Vagina (tissue), 2 donors: ENCODE results near the gene KIR2DL1.
"Not testable (repeated sequence)": the region's sequence is repeated elsewhere in the genome, so short reads cannot be mapped to it uniquely, and the experiment has no call there.

Source experiments
- CTCF ChIP-seq, 3 experiments: fragments of 450-650 bp in 2 of 3; fragments of 200-600 bp in 1 of 3; sonication (generic) in 1 of 3; IDR thresholded peaks; one replicate each; pipeline ENCODE4 v1.5.1; 2017 to 2019; ENCODE audit warnings: antibody characterized with exemption in 3 of 3, mild to moderate bottlenecking in 2 of 3, moderate library complexity in 2 of 3
- POLR2A ChIP-seq, 2 donors: fragments of 450-650 bp; IDR thresholded peaks; one replicate each; pipeline ENCODE4 v1.6.1; 2017; ENCODE audit warnings: antibody characterized with exemption in 2 of 2, mild to moderate bottlenecking in 2 of 2, moderate library complexity in 2 of 2
- POLR2AphosphoS5 ChIP-seq, 2 donors: sonication (generic); formaldehyde crosslinking; IDR thresholded peaks; one replicate each; pipeline ENCODE4 v1.9.0; 2017; ENCODE audit warnings: antibody characterized with exemption in 2 of 2, mild to moderate bottlenecking in 2 of 2, low read depth in 1 of 2; ENCODE audit not compliant: insufficient read depth in 1 of 2

GRCh38 chr19:54770511-54770910 lies 918 bp downstream of the KIR2DL1 start:
- TF ChIP-seq POLR2AphosphoS5 (IDR thresholded peaks at IDR 0.05; ENCODE audit: insufficient read depth in 1 of 2, low read depth in 1 of 2); CTCF (IDR thresholded peaks at IDR 0.05); POLR2A (IDR thresholded peaks at IDR 0.05): not testable (repeated sequence)
